Measurements from ENCODE around the gene ANGPTL4.
"Not testable (repeated sequence)": the region's sequence is repeated elsewhere in the genome, so short reads cannot be mapped to it uniquely, and the experiment has no call there.

ANGPTL4 gene

DNA sequence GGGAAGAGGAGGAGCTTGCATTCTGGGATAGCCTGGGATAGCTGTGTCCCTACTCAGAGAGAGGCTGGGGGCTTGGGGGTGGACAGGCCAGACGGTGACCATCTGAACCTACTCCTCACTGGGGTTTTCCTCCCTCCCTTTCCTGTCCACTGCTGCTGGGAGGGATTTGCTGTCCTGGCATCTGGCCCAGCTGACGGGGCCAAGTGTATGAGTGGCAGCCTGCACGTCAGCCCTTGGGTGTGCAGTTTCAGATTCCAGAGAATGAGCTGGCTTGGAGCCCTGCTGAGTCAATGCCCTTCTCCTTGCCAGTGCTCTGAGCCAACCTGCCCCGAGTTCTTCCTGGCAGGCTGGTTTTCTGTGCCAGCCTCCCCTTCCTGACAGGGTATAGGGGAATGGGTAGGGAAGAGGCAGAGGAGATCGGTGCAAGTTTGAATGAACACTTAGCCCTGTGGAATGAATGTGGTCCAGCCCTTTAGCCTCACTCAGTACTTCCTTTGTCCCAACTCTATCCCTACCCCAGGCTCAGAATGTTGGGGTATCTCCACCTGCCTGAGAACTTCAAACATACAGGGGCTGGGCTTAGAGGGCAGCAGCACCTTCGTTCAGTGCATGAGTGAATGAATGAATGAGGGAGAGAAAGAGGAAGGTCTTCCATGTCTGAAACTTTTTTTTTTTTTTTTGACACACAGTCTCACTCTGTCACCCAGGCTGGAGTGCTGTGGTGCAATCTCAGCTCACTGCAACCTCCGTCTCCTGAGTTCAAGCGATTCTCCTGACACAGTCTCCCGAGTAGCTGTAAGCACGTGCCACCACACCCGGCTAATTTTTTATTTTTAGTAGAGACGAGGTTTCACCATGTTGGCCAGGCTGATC is 1.8 kb upstream of the ANGPTL4 start:
- DNase-seq (ENCODE audit: low read depth in 2 of 2), result no peak

DNA sequence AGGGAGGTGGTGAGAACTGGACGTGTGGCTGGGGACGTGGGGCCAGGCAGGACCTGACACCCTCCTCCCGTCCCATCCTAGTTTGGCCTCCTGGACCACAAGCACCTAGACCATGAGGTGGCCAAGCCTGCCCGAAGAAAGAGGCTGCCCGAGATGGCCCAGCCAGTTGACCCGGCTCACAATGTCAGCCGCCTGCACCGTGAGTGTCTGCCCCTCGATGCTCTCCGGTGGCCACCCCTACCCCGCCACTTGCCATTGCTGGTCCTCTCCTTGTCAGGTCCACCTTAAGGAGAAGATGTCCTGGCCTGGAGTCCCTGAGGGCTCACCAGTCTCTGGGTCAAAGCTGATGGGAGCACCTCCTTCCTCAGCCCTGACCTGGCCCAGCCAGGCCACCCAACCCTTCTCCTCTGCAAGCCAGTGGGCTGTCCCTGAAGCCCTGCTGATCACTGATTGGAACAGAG is 2.2 kb downstream of the ANGPTL4 start:
- DNase-seq (ENCODE audit: low read depth in 2 of 2), result no peak

DNA sequence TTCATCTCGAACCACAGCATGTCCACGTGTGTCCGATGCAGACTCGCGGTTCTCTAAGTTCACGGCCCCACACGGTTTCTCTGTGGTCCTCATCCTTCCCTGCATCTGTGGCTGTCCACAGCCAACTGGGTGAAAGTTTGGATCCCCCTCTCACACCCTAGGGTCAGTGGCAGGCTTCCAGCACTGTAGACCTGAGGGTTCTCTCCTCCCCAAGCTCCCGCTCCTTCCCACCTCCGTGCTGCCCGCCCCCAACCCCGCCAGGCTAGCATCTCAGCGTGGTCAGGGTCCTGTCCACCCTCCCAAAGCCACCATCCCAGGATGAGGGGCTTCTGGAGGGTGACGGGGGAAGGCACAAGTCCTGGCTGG is 3.0 kb downstream of the ANGPTL4 start:
- no peak for DNase-seq (ENCODE audit: low read depth in 2 of 2)

DNA sequence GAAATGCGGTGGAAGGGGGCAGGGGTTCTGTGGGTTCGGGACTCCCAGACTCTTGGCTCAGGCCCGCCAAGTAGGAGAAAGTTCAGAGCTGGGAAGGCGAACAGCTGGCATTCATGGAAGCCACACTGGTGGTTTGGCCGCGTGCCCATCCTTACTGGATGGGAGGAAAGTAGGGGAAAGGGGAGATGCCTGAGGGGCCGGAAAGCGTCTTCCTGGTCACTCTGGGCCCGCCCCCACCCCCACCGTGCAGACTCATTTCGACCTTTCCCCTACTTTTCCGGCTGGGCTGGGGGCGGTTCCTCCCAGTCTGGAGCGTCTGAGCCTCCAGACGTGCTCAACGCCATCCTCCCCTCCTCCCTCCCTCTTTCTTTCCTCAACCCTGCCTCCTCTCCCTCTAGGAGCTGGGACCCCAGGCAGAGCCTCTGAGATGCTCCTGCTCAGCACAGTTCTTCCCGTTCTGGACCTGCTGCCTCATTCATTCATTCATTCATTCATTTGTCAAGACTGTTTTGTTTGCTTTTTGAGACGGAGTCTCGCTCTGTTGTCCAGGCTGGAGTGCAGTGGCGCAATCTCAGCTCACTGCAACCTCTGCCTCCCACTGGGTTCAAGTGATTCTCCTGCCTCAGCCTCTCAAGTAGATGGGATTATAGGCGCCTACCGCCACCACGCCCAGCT is 3.5 kb downstream of the ANGPTL4 start:
- no peak for DNase-seq (ENCODE audit: low read depth in 2 of 2)

DNA sequence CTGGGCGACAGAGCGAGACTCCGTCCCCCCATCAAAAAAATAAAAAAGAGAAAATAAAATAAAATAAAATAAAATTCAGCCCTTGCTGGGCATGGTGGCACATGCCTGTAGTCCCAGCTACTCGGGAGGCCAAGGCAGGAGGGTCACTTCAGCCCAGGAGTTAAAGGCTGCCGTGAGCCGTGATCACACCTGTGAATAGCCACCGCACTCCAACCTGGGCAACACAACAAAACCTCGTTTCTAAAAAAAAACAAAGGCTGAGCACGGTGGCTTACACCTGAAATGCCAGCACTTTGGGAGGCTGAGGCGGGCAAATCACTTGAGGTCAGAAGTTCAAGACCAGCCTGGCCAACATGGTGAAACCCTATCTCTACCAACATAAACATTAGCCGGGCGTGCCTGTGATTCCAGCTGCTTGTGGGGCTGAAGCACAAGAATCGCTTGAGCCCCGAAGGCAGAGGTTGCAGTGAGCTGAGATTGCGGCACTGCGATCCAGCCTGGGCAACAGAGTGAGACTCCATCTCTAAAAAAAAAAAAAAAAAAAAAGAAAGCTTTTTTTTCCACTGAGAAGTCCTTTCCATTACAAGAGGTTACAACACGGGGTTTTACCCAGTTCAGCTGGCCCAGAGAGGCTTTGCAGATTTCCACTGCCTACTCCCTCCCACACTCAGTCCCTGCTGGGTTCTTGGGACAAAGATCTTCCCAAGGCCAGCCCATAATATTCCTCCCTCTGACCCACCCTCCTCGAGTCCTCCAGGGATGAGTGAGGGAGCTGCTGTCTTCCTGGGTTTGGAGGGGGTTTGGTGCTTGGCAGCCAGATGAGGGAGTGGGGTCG is 6.4 kb downstream of the ANGPTL4 start:
- DNase-seq (ENCODE audit: low read depth in 2 of 2), result no peak

DNA sequence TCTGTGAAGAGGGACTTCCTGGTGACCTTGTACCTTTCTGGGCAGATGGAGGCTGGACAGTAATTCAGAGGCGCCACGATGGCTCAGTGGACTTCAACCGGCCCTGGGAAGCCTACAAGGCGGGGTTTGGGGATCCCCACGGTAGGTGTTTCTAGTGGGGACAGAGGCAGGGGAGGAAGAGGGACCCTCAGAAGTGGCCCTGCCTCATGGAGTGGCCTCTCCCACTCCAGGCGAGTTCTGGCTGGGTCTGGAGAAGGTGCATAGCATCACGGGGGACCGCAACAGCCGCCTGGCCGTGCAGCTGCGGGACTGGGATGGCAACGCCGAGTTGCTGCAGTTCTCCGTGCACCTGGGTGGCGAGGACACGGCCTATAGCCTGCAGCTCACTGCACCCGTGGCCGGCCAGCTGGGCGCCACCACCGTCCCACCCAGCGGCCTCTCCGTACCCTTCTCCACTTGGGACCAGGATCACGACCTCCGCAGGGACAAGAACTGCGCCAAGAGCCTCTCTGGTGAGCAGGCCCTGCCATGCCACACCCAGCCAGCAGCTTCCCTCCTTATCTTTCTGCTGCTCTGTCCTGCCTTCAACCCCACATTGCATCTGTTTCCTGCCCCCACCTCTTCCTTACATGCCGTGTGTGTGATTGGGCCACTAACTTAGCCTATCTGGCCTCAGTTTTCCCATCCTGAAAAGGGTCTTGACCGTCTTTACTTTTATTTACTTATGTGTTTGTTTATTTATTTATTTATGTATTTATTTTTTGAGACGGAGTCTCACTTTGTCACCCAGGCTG is 7.3 kb downstream of the ANGPTL4 start:
- DNase-seq (ENCODE audit: low read depth in 2 of 2), result no peak

DNA sequence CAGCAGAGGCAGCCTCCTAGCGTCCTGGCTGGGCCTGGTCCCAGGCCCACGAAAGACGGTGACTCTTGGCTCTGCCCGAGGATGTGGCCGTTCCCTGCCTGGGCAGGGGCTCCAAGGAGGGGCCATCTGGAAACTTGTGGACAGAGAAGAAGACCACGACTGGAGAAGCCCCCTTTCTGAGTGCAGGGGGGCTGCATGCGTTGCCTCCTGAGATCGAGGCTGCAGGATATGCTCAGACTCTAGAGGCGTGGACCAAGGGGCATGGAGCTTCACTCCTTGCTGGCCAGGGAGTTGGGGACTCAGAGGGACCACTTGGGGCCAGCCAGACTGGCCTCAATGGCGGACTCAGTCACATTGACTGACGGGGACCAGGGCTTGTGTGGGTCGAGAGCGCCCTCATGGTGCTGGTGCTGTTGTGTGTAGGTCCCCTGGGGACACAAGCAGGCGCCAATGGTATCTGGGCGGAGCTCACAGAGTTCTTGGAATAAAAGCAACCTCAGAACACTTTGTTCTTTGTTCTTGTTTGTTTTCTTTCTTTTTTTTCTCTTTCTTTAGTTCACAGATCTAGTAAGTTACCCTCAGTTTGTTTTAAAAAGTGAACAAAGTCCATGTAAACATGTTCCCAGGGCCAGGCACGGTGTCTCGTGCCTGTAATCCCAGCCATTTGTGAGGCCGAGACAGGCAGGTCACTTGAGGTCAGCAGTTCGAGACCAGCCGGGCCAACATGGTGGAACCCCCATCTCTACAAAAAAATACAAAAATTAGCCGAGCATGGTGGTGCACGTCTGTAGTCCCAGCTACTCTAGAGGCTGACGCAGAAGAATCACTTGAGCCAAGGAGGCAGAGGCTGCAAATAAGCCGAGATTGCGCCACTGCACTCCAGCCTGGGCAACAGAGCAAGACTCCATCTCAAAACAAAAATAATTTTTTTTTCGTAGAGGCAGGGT is 10.2 kb downstream of the ANGPTL4 start:
- DNase-seq (ENCODE audit: low read depth in 2 of 2), result no peak

DNA sequence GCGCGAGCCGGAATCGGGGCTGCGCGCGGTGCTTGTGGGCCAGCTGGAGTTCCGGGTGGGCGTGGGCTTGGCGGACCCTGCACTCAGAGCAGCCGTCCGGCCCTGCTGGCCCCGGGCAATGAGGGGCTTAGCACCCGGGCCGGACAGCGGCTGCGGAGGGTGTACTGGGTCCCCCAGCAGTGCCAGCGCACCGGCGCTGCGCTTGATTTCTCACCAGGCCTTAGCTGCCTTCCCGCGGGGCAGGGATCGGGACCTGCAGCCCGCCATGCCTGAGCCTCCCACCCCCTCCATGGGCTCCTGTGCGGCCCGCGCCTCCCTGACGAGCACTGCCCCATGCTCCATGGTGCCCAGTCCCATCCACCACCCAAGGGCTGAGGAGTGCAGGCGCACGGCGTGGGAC is 11.8 kb downstream of the ANGPTL4 start:
- not testable (repeated sequence) for DNase-seq (ENCODE audit: low read depth in 2 of 2)

DNA sequence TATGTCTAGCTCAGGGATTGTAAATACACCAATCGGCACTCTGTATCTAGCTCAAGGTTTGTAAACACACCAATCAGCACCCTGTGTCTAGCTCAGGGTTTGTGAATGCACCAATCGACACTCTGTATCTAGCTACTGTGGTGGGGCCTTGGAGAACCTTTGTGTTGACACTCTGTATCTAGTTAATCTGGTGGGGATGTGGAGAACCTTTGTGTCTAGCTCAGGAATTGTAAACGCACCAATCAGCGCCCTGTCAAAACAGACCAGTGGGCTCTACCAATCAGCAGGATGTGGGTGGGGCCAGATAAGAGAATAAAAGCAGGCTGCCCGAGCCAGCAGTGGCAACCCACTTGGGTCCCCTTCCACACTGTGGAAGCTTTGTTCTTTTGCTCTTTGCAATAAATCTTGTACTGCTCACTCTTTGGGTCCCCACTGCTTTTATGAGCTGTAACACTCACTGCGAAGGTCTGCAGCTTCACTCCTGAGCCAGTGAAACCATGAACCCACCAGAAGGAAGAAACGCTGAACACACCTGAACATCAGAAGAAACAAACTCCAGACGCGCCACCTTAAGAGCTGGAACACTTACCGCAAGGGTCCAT is 12.5 kb downstream of the ANGPTL4 start:
- not testable (repeated sequence) for DNase-seq (ENCODE audit: low read depth in 2 of 2)

DNA sequence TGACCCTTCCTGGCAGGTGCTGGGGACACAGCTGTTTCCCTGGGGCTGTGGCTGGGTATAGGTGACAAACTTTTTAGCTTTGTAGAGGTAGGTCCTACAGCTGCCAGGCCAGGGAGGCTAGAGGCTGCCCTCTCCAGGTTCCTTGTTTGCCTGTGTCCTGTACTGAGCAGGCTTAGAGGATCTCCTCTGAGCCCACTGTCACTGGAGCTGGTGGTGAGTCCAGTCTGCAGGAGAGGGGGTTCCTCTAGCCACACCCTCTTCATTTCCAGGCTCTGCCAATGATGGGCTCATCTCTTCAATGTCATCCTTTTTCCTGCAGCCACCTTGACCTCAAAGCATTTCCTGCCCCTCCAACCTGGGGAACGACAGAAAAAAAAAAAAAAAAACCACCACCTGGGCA is 13.6 kb downstream of the ANGPTL4 start:
- no peak for DNase-seq (ENCODE audit: low read depth in 2 of 2)

DNA sequence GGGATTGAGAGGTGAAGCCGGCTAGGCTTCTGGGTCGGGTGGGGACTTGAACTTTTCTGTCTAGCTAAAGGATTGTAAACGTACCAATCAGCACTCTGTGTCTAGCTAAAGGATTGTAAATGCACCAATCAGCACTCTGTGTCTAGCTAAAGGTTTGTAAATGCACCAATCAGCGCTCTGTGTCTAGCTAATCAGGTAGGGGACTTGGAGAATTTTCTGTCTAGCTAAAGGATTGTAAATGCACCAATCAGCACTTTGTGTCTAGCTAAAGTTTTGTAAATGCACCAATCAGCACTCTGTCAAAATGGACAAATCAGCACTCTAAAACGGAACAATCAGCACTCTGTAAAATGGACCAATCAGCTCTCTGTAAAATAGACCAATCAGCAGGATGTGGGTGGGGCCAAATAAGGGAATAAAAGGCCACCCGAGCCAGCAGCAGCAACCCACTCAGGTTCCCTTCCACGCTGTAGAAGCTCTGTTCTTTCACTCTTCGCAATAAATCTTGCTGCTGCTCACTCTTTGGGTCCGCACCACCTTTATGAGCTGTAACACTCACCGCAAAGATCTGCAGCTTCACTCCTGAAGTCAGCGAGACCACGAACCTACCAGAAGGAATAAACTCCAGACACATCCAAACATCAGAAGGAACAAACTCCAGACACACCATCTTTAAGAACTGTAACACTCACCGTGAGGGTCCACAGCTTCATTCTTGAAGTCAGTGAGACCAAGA is 15.4 kb downstream of the ANGPTL4 start:
- DNase-seq (ENCODE audit: low read depth in 2 of 2), result not testable (repeated sequence)

DNA sequence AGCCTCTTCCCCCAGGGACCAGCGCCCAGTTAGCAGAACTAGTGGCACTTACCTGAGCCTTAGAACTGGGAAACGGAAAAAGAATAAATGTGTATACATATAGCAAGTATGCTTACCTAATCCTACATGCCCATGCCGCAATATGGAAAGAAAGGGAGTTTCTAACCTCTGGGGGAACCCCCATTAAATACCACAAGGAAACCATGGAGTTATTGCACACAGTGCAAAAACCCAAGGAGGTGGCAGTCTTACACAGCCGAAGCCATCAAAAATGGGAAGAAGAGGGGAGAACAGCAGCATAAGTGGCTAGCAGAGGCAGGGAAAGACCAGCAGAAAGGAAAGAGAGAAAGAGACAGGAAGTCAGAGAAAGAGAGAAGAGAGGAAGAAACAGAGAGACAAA is 20.6 kb downstream of the ANGPTL4 start:
- not testable (repeated sequence) for DNase-seq (ENCODE audit: low read depth in 2 of 2)

DNA sequence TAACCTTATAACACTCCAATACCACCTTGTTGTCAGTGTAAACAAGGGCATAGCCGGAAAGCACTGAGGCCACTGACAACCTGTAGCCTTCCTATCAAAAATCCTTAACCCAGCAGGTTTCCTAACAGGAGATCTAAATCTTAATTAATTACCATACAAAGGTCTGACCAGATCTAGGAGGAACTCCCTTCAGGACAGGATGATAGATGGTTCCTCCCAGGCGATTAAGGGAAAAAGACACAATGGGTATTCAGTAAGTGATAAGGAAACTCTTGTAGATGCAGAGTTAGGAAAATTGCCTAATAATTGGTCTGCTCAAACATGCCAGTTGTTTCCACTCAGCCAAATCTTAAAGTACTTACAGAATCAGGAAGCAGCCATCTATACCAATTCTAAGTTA is 21.1 kb downstream of the ANGPTL4 start:
- not testable (repeated sequence) for DNase-seq (ENCODE audit: low read depth in 2 of 2)

DNA sequence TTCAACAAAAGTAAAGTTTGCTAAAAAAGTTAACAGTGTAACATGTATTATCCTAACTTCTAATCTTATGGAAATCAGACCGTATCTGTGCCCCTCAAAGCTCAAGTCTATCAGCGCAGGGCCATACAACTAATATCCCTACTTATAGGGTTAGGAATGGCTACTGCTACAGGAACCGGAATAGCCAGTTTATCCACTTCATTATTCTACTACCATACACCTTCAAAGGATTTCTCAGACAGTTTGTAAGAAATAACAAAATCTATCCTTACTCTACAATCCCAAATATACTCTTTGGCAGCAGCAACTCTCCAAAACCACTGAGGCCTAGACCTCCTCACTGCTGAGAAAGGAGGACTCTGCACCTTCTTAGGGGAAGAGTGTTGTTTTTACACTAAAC is 21.6 kb downstream of the ANGPTL4 start:
- not testable (repeated sequence) for DNase-seq (ENCODE audit: low read depth in 2 of 2)

DNA sequence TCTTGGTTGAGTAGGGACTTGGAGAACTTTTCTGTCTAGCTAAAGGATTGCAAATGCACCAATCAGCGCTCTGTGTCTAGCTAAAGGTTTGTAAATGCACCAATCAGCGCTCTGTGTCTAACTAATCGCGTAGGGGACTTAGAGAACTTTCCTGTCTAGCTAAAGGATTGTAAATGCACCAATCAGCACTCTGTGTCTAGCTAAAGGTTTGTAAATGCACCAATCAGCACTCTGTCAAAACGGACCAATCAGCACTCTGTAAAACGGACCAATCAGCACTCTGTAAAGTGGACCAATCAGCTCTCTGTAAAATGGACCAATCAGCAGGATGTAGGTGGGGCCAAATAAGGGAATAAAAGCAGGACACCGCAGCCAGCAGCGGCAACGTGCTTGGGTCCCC is 22.5 kb downstream of the ANGPTL4 start:
- DNase-seq (ENCODE audit: low read depth in 2 of 2), result not testable (repeated sequence)

DNA sequence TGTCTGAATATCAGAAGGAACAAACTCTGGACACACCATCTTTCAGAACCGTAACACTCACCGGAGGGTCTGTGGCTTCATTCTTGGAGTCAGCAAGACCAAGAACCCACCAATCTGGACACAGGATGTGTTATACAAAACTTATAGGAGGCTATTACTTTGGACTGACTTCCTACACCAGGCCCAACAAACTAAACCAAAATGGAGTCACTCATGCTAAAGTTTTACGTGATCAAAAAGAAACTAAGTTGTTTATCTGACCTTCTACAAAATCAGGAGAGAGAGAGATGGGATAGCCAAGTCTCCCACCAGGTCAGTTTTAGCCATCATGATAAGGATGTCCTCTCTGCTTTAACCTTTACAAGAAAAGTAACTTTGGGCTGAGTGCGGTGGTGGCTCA is 23.0 kb downstream of the ANGPTL4 start:
- no peak for DNase-seq (ENCODE audit: low read depth in 2 of 2)

DNA sequence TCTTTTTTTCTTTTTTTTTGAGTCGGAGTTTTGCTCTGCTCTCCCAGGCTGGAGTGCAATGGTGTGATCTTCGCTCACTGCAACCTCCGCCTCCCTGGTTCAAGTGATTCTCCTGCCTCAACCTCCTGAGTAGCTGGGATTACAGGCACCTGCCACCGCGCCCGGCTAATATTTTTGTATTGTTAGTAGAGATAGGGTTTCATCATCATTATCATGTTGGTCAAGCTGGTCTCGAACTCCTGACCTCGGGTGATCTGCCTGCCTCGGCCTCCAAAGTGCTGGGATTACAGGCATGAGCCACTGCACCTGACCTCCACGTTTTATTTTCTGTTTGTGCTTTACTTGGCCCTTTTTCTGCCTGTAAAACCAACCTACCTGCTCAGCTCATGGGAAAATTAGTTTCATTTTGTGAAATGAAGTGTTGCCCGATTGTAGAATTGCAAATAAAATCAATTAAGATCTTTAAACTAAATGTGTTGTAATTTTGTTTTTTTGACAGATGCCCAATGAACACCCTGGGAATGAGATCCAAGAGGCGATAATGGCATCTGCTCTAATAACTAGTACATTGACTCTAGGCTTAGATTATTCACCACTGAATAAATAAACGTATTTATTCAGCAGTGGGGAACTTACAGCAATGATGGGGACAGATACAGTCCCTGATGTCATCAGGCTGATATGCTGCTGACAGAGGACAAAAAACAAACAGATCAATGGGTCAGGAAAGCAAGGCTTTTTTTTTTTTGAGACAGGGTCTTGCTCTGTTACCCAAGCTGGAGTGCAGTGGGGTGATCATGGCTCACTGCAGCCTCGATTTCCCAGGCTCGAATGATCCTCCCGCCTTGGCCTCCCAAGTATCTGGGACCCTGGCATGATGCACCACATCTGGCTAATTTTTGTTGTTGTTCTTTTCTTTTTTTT is 24.0 kb downstream of the ANGPTL4 start:
- no peak for DNase-seq (ENCODE audit: low read depth in 2 of 2)

DNA sequence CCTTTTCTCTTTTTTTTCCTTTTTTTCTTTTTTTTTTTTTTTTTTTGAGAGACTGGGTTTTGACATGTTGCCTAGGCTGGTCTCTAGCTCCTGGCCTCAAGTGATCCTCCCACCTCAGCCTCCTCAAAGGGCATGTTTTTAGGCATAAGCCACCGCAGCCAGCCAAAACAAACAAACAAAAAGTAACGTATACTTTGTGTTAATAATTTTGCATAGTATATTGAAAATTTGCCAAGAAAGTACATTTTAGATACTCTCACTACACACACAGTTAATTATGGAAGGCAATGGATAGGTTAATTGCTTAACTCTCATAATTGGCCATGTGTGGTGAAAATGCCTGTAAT is 24.6 kb downstream of the ANGPTL4 start:
- DNase-seq (ENCODE audit: low read depth in 2 of 2), result no peak
